Fibroblast of gingiva (primary cell): ENCODE measurements around the gene CDC42EP4.
"Not testable (repeated sequence)": the region's sequence is repeated elsewhere in the genome, so short reads cannot be mapped to it uniquely, and the experiment has no call there.

ENCODE experiments used
- DNase-seq: peaks from one replicate; pipeline ENCODE4 v3.0.0-alpha.2; 2011; ENCODE audit warnings: low read depth

CDC42EP4 gene

GRCh38 chr17:73279704-73280103, 32.1 kb downstream of the CDC42EP4 start:
- no peak for DNase-seq

DNA sequence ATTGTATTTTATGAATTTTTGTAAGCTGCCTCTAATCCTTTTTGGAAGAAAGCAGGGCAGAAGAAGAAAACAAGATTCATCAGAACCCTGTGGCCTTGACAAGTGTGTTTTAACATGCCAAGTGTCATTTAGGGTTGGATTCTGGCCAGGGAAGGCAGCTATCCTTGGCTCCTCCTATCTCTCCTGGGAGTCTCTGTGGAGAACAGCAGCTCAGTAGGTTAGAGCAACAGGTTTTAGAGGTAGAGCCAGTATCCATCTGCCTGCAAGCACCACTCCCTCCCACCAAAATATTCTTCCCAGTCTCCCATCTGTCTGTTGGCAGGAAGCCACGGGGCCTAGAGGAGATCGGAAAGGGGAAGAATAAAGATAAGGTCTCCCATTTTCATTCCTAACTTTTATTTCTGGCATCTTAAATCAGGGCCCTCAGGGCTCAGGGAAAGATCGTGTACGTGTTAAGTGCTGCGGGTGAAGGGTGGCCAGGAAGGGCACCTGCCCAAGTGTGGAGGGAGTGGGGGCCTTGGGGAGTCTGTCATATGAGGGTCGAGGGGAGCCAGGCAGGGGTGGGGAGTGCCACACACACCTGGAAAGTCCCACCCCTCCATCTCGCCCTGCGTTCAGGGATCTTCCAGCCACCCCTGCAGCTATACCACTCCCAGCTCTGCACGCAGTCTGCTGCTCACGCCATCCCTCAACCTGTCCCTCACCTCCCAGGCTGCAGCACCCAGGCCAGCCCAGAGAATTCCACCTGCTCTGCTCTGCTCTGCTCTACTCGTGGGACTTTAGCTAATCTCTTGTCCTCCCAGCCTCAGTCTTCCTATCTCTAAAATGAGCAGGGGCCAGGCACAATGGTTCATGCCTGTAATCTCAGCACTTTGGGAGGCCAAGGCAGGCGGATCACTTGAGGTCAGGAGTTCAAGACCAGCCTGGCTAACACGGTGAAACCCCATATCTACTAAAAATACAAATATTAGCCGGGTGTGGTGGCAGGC, 33.0 kb downstream of the CDC42EP4 start:
- no peak for DNase-seq

DNA sequence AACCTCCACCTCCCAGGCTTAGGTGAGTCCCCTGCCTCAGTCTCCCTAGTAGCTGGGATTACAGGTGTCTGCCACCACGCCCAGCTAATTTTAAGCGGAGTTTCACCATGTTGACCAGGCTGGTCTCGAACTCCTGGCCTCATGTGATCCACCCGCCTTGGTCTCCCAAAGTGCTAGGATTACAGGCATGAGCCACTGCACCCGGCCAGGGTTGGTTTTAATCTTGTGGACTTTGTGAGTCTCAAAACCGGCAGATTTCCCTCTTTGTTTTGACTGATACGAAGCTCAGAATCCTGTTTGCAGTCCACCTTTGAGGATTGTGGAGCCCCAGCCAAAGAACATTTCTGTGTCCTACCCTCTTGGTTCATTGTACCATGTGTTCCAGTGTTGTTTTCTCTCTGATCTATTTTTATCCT, 33.7 kb downstream of the CDC42EP4 start:
- DNase-seq: no peak

GRCh38 chr17:73274490-73274889, 37.3 kb downstream of the CDC42EP4 start:
- no peak for DNase-seq

GRCh38 chr17:73272906-73273218, 38.9 kb downstream of the CDC42EP4 start:
- no peak for DNase-seq

GRCh38 chr17:73271072-73271471, 40.7 kb downstream of the CDC42EP4 start:
- no peak for DNase-seq

DNA sequence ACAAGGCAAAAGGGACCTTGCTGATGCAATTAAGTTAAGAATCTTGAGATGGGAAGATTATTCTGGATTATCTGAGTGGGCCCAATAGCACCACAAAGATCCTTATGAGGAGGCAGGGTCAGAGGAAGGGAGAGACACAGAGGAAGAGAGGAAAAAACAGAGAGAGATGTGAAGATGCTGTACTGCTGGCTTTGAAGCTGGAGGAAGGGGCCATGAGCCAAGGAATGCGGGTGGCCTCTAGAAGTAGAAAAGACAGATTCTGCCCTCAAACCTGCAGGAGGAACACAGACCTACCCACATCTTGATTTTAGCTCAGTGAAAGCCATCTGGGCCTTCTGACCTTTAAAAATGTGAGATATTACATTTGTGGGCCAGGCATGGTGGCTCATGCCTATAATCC, 42.0 kb downstream of the CDC42EP4 start:
- no peak for DNase-seq

- no peak for DNase-seq
Measured at GRCh38 chr17:73269329-73269615, 42.5 kb downstream of the CDC42EP4 start.

- DNase-seq: no peak
Measured at GRCh38 chr17:73268582-73269328, 43.0 kb downstream of the CDC42EP4 start.

DNA sequence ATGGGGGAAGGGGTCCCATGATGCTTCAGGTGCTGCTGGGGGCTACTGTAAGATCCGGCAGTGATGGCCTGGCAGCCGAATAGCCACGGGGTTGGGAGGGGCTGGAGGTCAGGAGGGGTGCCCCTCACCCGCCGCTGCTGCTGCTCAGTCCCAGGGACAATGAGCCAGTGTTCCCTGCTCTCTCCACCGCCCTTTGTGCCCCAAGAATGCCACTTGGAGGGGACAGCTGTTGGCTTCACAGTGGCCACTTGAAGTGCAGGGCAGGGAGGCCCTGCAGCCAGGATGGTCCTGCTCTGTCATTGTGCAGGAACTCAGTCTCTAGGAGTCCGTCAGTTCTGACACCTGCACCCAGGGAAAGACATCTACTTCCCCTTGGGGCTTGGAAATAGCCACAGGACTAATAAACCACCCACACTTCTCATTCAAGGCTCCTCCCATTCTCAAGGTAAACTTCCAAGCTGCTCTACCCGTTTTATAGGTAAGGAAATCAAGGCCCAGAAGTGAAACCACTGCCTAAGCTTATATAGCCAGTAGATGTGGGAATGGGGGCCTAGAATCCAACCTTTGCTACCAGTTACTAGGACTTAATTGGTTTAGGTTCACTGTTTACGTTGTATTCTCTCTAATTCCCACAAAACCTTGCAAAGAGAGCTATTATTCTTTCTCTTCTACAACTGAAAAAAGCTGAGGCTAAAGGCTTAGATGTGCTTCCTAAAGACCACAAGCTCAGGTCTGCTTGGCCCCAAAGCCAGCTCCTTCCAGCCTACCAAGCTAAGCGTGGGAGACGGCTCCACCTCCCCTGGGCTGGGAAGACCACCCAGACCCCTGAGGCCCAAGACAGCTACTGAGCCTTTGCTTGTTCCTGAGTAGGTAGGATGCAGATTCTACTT, 43.9 kb downstream of the CDC42EP4 start:
- DNase-seq: no peak

DNA sequence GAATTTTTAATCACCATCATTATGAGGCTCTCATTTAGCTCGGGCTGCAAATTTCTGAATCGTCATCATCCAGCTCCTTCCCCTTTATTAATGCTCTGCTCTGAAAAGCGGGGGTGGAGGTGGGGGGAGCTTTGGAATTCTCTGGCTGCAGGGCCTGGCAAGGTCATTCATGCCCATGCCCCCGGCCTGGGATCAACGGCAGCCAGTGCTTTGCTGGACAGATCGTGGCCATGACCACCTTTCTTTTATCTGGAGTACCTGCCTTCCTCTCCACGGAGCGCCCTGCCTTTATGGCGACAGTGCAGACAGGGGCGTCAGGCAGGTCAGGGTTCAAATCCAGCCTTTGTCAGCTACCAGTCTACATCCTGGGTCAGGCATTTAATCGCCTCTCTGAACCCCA, 45.0 kb downstream of the CDC42EP4 start:
- DNase-seq: no peak

GRCh38 chr17:73265646-73266640, 45.9 kb downstream of the CDC42EP4 start:
- no peak for DNase-seq

DNA sequence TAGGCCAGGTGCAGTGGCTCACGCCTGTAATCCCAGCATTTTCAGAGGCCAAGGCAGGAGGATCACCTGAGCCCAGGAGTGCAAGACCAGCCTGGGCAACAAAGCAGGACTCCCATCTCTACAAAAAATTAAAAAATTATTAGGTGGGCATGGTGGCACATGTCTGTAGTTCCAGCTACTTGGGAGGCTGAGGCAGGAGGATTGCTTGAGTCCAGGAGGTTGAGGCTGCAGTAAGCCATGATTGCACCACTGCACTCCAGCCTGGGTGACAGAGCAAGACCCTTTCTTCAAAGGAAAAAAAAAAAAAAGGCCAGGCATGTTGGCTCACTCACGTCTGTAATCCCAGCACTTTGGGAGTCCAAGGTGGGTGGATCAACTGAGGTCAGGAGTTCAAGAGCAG, 47.4 kb downstream of the CDC42EP4 start:
- DNase-seq: not testable (repeated sequence)

DNA sequence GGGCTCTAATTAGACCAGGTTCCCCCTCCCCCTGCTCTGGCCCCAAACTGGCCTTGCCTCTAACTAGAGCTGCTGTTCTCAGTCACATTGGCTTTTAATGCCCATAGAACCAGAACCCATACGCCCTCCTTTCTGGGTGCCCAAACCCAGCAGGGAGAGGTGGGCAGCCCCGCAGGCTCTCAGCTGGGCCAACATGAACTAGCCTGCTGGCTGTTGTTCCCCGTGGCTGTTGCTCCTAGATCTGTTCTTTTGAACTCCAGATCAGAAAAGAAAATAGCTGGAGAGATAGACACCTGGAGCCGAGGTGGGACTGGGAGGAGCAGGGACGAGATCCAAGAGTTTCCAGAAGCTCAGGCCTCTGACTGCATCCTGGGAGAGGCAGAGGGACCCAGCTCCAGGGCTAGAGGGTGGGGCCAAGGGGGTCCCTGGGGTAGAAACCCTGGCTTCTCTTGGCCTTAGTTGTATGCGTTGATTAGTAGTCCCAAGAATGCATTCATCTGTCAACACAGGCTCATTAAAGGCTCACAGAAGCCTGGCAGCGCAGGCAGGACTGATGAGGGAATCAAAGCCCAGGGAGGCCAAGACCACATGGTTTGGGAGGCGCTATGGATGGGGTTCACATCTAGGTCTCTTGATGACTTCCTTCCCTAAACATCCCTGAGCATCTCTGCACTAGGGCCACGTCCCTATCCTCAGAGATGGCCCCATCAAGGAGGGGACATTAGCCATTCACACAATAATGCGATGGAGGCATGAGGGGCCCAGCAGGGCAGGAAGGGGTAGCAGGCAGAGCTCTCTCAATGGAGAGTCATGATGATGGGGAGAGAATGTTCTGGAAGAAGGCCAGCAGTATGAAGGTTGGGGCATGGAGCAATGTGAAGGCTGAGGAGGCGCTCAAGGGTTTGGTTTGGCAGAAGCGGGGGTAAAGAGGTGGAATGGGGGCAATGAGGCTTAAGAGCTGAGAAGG, 48.8 kb downstream of the CDC42EP4 start:
- DNase-seq: no peak

DNA sequence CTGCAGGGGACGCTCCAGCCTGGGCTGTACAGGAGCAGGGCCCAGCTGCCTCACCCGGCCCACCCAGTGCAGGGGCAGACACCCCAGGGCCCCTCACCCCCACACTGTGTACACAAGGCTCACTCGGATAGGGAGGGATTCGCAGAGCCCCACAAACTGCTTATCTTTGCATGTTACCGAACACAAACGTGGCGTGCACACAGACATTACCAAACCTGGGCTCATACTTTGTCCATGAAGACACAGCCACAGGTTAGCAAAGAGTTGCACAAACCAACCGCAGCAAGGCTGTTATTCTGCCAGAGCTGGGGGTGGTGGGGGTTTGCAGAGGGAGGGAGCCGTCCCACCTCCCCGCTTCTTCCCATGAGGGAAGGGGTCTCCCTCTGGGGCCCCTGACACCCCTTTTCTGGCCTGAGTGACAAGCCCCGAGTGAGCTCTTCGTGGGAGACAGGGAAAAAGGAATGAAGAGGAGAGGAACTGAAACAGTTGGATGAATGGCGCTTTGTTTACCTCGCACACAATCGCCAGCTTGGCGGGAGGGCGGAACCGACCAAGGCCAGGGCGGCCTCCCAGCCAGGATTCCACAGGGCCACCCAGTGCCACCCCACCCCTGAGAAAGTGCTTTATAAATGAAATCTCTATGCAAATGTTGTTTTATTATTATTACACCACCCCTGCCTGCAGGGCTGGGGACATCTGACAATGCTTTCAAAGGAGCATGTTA, 49.7 kb downstream of the CDC42EP4 start:
- no peak for DNase-seq

GRCh38 chr17:73261617-73261951, 50.2 kb downstream of the CDC42EP4 start, which contains the start of gene CPSF4L:
CPSF4L (minus strand) TSS chr17:73261880; CDS start chr17:73261818, 62 bp downstream.
- no peak for DNase-seq

DNA sequence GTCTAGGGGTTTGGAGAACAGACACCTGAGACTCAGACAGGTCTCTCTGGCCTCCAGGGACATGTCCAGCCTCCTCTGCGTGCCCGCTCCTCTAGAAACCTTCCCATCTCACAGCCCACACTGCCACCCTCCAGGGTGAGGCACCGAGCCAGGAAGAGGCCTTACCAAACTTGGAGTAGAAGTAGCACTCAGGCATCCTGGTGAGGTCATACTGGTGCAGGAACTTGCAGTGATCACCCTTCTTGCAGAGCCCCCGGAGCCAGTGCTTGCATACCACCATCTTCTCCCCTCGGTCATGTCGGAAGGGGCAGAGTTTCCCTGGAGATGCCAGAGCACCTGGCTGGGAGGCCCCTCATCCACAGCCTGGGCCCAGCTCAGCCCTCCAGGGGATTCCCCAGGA, 54.3 kb downstream of the CDC42EP4 start:
- DNase-seq: no peak

DNA sequence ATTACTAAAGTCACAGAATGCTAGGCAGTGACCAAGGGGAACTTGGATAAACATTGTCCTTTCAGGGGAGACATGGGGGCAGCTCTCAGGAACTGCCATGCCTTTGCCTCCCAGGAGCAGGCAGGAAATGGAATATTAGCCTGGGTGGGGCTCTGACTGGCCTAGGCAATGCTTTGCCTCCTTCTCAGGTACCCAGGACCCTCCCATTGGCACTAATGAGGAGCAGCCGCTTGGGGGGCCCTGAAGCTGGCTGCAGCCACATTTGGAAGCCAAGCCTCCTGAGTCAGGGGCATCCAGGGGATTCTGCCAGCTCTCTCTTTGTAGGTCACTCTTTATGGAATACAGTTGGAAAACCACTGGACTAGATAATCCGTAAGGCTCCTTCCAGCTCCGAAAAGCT, 55.6 kb downstream of the CDC42EP4 start:
- DNase-seq: no peak

GRCh38 chr17:73255671-73256181, 56.1 kb downstream of the CDC42EP4 start:
- DNase-seq: no peak
